Heart left ventricle (tissue), 16 donors: ENCODE measurements around the gene NDST1. TPM values are rescaled to one million over a fixed set of nuclear protein-coding genes. Genes with fewer than 3 reads are reported as not detected.

Experiments used
- ATAC-seq, 4 donors: fragments of 200-7000 bp; cut with Tn5 transposase; one replicate each; pipeline ENCODE4 v1.9.1; 2020 to 2022; ENCODE audit warnings: moderate library complexity in 4 of 4, mild to moderate bottlenecking in 3 of 4, moderate number of reproducible peaks in 1 of 4
- DNase-seq, 5 donors: peaks; one replicate each; pipeline ENCODE4 v3.0.0-alpha.2; 2020
- H3K27ac ChIP-seq, 12 donors: fragments of 200-600 bp; sonication (generic) in 4 of 12; one replicate each; pipeline versions ENCODE4 v1.5.0 to v1.8.0; 2016 to 2022; ENCODE audit warnings: mild to moderate bottlenecking in 2 of 12
- H3K27me3 ChIP-seq, 9 donors: fragments of 200-600 bp; sonication (generic) in 2 of 9; one replicate each; pipeline versions ENCODE4 v1.5.1 to v1.8.0; 2016 to 2022; ENCODE audit warnings: mild to moderate bottlenecking in 3 of 9
- H3K36me3 ChIP-seq, 9 donors: fragments of 200-600 bp; sonication (generic) in 2 of 9; one replicate each; pipeline versions ENCODE4 v1.5.0 to v1.8.0; 2018 to 2022; ENCODE audit warnings: mild to moderate bottlenecking in 2 of 9
- H3K4me1 ChIP-seq, 12 donors: fragments of 200-600 bp; sonication (generic) in 4 of 12; one replicate each; pipeline versions ENCODE4 v1.5.0 to v1.8.0; 2016 to 2022; ENCODE audit warnings: mild to moderate bottlenecking in 3 of 12
- H3K4me3 ChIP-seq, 12 donors: fragments of 200-600 bp; sonication (generic) in 4 of 12; one replicate each; pipeline versions ENCODE4 v1.5.0 to v1.8.0; 2017 to 2022; ENCODE audit warnings: mild to moderate bottlenecking in 9 of 12, moderate library complexity in 4 of 12
- H3K9me3 ChIP-seq, 12 donors: fragments of 200-600 bp; sonication (generic) in 4 of 12; one replicate each; pipeline versions ENCODE4 v1.5.0 to v1.8.0; 2016 to 2022; ENCODE audit warnings: mild to moderate bottlenecking in 1 of 12
- POLR2A ChIP-seq, 2 donors: fragments of 450-650 bp; IDR thresholded peaks; one replicate each; pipeline ENCODE4 v1.6.1; 2017; ENCODE audit warnings: antibody characterized with exemption in 2 of 2, mild to moderate bottlenecking in 2 of 2, moderate library complexity in 2 of 2
- WGBS, 4 donors: extraction: QIAGEN DNeasy Blood & Tissue Kit in 2 of 4; methylation state at CpG; one replicate each; pipeline versions ENCODE4 v1.1.5 to v1.1.7; 2013 to 2018; 5-methylcytosine and 5-hydroxymethylcytosine counted together
- intact Hi-C, 10 donors: fragments of 100-400 bp; cut with DNase I; formaldehyde crosslinking; loops; one replicate each; pipeline versions ENCODE4 v1.11.1 to v1.14.2; 2022
- polyA plus RNA-seq, 2 donors: library from polyadenylated mRNA; stranded (reverse); fragments of 200-250 nt; gene quantifications; one replicate each; pipeline ENCODE4 v1.2.3, GENCODE V29; 2013
- total RNA-seq, 9 donors: library from RNA; depleted of rRNA in 2 of 9; stranded (reverse); fragments of >200 nt in 2 of 9; fragmentation: NEBNext Ultra II Directional in 3 of 9; extraction: Animal tissue kit (Norgen Biotek cat#: 25700) in 3 of 9; gene quantifications; one replicate each; pipeline versions ENCODE4 v1.1.0 to v1.2.4, GENCODE V29; 2016 to 2023
- TF ChIP-seq, protein P1 (sequence below), 12 donors: fragments of 200-600 bp; sonication (generic) in 4 of 12; IDR thresholded peaks; one replicate each; pipeline versions ENCODE4 v1.5.0 to v1.8.0; 2018 to 2022; ENCODE audit warnings: antibody characterized with exemption in 12 of 12, mild to moderate bottlenecking in 5 of 12
- donor health status: ischemic (EF 13 %, LVEDD 7.1; RV severe dilation, severe dysfunction).
- donor health status: healthy with polysubstance abuse.
- donor health status: DM: no; HTN: yes; CAD: no.
- donor health status: DM: no; HTN: no; CAD: no.
- donor health status: ischemic (EF 25% LVEDD 6.9; RV normal size, moderate dysfunction).
- donor health status: ischemic (EF 25% LVEDD 5.7; RV mildly dilated, moderate dysfunction).
- donor health status: healthy.
- donor health status: DM: yes; HTN: yes; CAD: no.
- donor health status: ischemic (EF 35%, LVEDD 5.7; RV mildly dilated, moderate dysfunction).
- donor health status: nonischemic (EF 11% LVEDD 7.7; RV severe dilation, severe dysfunction).
- donor health status: DM: yes; HTN: yes; CAD: no.
- donor health status: PGD.
- donor health status: ischemic (EF 29% LVEDD 5.4; RV normal size, mild dysfunction).
- donor health status: nonischemic (EF 23%, LVEDD 6.1; RV moderate dilation, normal function).

The NDST1 gene
- total and polyA plus RNA-seq, 11 donors: 32.1 to 156 (median 68.5) TPM

DNA sequence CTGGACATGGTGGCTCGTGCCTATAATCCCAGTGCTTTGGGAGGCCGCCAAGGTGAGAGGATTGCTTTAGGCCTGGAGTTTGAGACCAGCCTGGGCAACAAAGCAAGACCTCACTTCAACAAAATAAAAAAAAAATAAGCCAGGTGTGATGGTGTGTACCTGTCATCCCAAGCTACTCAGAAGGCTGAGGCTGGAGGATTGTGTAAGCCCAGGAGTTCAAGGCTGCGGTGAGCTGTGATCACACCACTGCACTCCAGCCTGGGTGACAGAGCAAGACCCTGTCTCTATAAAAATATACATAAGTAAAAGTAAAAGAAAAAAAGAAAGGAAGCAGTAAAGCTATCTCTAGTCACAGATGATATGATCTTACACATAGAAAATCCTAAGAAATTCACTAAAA, 73.0 kb downstream of the NDST1 start:
- no peak overlapping the region for H3K4me3 ChIP-seq
- H3K9me3 ChIP-seq: no peaks in the 10 kb centered on the region
- H3K4me1 ChIP-seq: peaks cover 0 to 16% (median 7%) of the 10 kb centered on the region in 12 donors
- intact Hi-C loops: no loop called here
- 88 to 96% (median 94%) methylated on average over 3 of the region's 3 CpGs for WGBS, 4 donors
- ATAC-seq (no peak), DNase-seq (no peak)
- no peaks in the 10 kb centered on the region for H3K27me3 ChIP-seq
- H3K27ac ChIP-seq: no peak overlapping the region
- no peak for TF ChIP-seq POLR2A (IDR thresholded peaks at IDR 0.05)
- TF ChIP-seq, protein P1, sequence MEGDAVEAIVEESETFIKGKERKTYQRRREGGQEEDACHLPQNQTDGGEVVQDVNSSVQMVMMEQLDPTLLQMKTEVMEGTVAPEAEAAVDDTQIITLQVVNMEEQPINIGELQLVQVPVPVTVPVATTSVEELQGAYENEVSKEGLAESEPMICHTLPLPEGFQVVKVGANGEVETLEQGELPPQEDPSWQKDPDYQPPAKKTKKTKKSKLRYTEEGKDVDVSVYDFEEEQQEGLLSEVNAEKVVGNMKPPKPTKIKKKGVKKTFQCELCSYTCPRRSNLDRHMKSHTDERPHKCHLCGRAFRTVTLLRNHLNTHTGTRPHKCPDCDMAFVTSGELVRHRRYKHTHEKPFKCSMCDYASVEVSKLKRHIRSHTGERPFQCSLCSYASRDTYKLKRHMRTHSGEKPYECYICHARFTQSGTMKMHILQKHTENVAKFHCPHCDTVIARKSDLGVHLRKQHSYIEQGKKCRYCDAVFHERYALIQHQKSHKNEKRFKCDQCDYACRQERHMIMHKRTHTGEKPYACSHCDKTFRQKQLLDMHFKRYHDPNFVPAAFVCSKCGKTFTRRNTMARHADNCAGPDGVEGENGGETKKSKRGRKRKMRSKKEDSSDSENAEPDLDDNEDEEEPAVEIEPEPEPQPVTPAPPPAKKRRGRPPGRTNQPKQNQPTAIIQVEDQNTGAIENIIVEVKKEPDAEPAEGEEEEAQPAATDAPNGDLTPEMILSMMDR (IDR thresholded peaks at IDR 0.05): no peak
- H3K36me3 ChIP-seq: no peaks in the 10 kb centered on the region

DNA sequence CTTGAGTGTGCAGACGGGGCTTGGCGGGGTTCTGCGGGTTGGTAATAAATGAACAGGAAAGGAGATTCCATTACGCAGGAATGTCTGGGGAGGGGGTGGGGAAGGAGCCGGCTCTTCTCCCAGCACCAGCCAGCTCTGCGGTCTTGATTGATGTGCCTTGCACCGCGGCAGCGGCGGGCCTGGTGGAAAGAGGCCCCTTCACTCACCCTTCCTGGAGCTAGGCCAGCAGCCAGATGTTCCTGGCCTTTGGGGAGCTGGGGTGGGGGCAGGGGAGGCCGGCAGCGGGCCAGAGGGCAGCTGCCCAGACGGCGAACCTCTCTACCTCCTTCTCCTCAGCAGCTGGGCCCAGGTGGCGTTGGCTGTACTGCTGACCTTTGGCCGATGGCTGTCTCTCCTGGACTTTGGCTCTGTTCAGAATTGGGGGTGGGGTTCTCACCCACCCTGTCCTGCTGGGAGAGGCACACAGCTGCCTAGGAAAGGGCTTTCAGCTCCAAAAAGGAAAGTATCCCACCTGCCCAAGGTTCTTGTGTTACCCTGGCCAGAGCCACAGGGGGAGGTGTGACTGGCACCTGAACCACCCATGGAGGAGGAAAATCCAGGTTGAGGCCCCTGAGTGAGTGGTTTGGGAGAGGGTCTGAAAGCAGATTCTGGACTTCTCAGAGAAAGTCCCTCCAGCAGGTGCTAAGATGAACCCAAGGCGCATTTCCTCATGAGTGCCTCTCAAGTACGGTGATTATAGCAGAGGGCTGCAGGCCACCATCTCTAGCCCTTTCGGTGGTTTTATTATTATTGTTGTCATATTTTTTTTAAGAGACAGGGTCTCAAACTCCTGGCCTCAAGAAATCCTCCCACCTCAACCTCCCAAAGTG, 74.5 kb downstream of the NDST1 start:
- no peaks in the 10 kb centered on the region for H3K9me3 ChIP-seq
- intact Hi-C loops: no loop called here
- no peaks in the 10 kb centered on the region for H3K27me3 ChIP-seq
- 35 to 54% (median 41%) methylated on average over 13 to 19 of the region's 19 CpGs for WGBS, 4 donors
- TF ChIP-seq, protein P1 (IDR thresholded peaks at IDR 0.05): no peak
- no peak for TF ChIP-seq POLR2A (IDR thresholded peaks at IDR 0.05)
- no peak overlapping the region for H3K27ac ChIP-seq
- H3K36me3 ChIP-seq: no peaks in the 10 kb centered on the region
- DNase-seq: peak; percentile 39 to 84 (median 79)
- peaks cover 0 to 16% (median 7%) of the 10 kb centered on the region in 12 donors for H3K4me1 ChIP-seq
- H3K4me3 ChIP-seq: no peak overlapping the region
- ATAC-seq: peak in 3 of 4 donors; percentile 20 to 67 (median 54)

DNA sequence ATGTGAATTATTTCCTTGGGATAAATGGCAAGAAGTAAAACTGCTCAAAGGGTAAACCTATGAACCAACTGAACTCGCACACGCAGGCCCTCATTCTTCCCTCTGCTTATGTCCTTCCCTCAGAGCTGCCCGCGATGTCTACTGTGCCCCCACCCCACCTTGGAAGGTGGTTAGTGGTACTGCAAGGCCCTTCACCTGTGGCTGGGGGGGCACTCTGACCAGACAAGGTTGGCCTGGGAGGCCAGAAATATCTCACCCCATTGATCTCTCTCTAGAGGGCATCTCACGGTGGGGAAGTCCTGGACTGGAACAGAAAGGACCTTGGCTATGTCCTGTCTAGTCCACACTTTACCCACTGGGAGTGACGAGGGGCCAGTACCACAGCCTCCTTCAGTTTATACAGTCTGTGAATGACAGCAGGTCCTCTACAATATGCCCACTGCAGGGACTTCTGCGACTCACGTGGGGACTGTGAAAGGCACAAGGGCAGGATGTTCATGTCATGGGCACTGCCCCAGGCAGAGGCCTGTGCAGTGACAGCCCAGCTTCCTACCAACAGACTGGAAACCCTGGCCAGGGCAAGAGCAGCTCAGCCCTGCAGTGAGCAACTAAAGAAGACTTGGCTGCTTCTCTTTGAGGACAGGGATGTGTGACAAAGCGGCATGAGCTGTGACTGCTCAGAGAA, 75.8 kb downstream of the NDST1 start:
- intact Hi-C loops: loop anchor here in 1 of 10 donors (2.0 kb wide), 1 partner anchor 27 kb away; no protein-coding TSS in a partner anchor
- no peak for TF ChIP-seq POLR2A (IDR thresholded peaks at IDR 0.05)
- TF ChIP-seq, protein P1 (IDR thresholded peaks at IDR 0.05): no peak
- no peak overlapping the region for H3K27ac ChIP-seq
- WGBS, 4 donors: 69 to 87% (median 75%) methylated on average over 8 to 9 of the region's 9 CpGs
- no peak for DNase-seq
- no peaks in the 10 kb centered on the region for H3K36me3 ChIP-seq
- ATAC-seq: peak in 1 of 4 donors; percentile 23
- no peak overlapping the region for H3K4me3 ChIP-seq
- H3K9me3 ChIP-seq: no peaks in the 10 kb centered on the region
- H3K27me3 ChIP-seq: no peaks in the 10 kb centered on the region
- H3K4me1 ChIP-seq: peaks cover 0 to 19% (median 7%) of the 10 kb centered on the region in 12 donors
